Type B pancreatic cell (in vitro differentiated cells): ENCODE results near the gene DARS1. TPM values are rescaled to one million over a fixed set of nuclear protein-coding genes. Genes with fewer than 3 reads are reported as not detected.

ENCODE experiments used
- DNase-seq: peaks from one replicate; pipeline ENCODE4 v3.0.0; 2021; ENCODE audit warnings: mixed read lengths; ENCODE audit not compliant: unreplicated experiment; ENCODE audit errors: extremely low spot score
- H3K27ac Mint-ChIP-seq: 2 replicates; pipeline ENCODE4 v1.8.0; 2021; ENCODE audit warnings: mild to moderate bottlenecking, mixed read lengths
- H3K27me3 Mint-ChIP-seq: 2 replicates; pipeline ENCODE4 v1.8.0; 2021; ENCODE audit warnings: mixed read lengths
- H3K36me3 Mint-ChIP-seq: 2 replicates; pipeline ENCODE4 v1.8.0; 2021; ENCODE audit warnings: mixed read lengths
- H3K4me1 Mint-ChIP-seq: one replicate; pipeline ENCODE4 v1.8.0; 2021; ENCODE audit warnings: mixed read lengths; ENCODE audit not compliant: unreplicated experiment
- H3K4me3 Mint-ChIP-seq: 2 replicates; pipeline ENCODE4 v1.8.0; 2021; ENCODE audit warnings: mild to moderate bottlenecking, mixed read lengths
- H3K9me3 Mint-ChIP-seq: 2 replicates; pipeline ENCODE4 v1.8.0; 2021; ENCODE audit warnings: mixed read lengths
- total RNA-seq: library from RNA; stranded (reverse); gene quantifications from 2 replicates; pipeline ENCODE4 v1.2.1, GENCODE V29; 2021; ENCODE audit warnings: low replicate concordance
- TF ChIP-seq, protein P1 (sequence below): fragments of 200-600 bp; sonication (generic); conservative IDR thresholded peaks from 2 replicates; pipeline ENCODE4 v1.5.0; 2021; ENCODE audit warnings: antibody characterized with exemption, mild to moderate bottlenecking

The DARS1 gene
- total RNA-seq, 1 donor from 2014 or later, result 58.4 TPM

DNA sequence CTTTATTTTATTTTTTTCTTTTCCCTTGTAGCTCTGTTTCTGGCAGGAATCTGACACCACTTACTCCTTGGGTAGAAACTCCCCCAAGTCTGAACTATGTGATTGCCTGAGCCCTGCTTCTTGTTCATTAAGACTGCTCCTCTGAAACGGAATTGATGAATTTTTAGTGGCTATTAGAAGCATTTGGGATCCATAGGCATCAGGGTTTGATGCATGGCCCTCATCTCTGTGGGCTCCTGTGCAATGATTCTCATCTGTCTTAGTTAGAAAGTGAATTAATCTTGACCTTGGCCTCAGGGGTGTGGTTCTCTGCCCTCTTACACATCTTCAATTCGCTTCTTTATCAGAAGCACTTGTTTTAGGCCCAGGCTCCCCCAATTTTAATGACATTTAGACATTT, 31.0 kb upstream of the DARS1 start:
- Mint-ChIP-seq H3K9me3 (no peaks in the 10 kb centered on the region), H3K27me3 (peaks cover 4% of the 10 kb centered on the region), H3K4me1 (peaks cover 22% of the 10 kb centered on the region), H3K27ac (no peak overlapping the region), H3K4me3 (no peak overlapping the region), H3K36me3 (no peaks in the 10 kb centered on the region)
- DNase-seq, result no peak
- TF ChIP-seq, protein P1, sequence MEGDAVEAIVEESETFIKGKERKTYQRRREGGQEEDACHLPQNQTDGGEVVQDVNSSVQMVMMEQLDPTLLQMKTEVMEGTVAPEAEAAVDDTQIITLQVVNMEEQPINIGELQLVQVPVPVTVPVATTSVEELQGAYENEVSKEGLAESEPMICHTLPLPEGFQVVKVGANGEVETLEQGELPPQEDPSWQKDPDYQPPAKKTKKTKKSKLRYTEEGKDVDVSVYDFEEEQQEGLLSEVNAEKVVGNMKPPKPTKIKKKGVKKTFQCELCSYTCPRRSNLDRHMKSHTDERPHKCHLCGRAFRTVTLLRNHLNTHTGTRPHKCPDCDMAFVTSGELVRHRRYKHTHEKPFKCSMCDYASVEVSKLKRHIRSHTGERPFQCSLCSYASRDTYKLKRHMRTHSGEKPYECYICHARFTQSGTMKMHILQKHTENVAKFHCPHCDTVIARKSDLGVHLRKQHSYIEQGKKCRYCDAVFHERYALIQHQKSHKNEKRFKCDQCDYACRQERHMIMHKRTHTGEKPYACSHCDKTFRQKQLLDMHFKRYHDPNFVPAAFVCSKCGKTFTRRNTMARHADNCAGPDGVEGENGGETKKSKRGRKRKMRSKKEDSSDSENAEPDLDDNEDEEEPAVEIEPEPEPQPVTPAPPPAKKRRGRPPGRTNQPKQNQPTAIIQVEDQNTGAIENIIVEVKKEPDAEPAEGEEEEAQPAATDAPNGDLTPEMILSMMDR, result no peak

DNA sequence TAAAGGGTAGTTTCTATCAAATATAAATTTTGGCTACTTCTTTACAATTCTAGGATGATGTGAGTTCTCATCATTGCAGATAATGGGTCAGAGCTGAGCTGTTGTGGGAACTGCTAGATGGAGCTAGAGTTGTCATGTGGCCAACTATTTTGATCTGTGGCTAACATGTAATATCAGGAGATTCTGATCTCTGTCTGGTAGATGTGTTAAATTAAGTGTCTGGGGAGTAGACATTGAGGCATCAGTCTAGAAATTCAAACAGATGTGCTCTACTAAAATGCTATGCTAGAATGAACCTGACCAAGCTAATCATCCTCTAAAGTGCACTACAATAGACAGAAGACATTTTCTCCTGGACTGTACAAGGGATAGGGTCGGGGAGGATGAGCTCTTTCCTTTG, 30.3 kb upstream of the DARS1 start:
- DNase-seq, result no peak
- Mint-ChIP-seq H3K4me1 (peaks cover 22% of the 10 kb centered on the region), H3K9me3 (no peaks in the 10 kb centered on the region), H3K36me3 (no peaks in the 10 kb centered on the region), H3K4me3 (no peak overlapping the region), H3K27me3 (peaks cover 4% of the 10 kb centered on the region), H3K27ac (no peak overlapping the region)
- TF ChIP-seq, protein P1, result no peak

DNA sequence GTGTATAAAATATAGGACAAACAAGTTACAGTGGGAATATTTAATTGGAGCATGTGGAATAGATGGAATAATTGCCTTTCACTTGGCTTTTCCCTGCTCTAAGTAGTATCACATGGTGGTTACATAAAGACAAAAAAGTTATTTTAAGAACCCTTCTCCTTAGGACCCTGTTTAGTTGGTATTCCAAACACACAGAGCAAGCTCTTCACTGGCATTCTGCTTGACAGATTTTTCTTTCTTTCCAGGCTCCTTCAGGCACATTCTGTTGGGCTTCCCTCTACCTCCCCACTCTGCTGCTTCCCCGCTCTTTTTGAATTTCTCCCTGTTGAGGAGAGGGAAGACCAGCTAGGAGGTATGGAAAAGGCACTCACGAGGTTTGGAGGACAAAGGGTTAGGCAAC, 29.0 kb upstream of the DARS1 start:
- TF ChIP-seq, protein P1, result no peak
- peaks cover 17% of the 10 kb centered on the region for H3K4me1 Mint-ChIP-seq
- H3K27ac Mint-ChIP-seq, result no peak overlapping the region
- no peaks in the 10 kb centered on the region for H3K9me3 Mint-ChIP-seq
- DNase-seq, result no peak
- H3K36me3 Mint-ChIP-seq, result no peaks in the 10 kb centered on the region
- no peak overlapping the region for H3K4me3 Mint-ChIP-seq
- peaks cover 4% of the 10 kb centered on the region for H3K27me3 Mint-ChIP-seq

DNA sequence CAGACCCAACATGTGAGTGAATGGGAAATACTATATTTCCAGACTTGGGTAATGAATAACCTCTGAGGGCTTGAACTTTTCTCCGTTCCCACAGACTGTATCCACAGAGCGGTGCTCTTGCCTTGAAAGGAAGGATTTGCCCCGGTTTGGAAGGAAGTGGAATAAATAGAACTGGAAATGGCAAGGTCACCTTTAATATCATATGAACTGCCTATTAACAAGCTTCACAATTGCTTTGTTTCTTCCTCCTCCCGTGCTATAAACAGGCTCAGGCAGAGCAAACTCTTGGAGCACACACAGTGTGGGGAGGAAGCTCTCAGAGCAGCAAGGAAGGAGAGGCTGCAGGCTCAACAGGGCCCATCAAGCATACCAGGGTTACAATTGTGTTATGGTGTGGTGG, 28.5 kb upstream of the DARS1 start:
- no peak overlapping the region for H3K27ac Mint-ChIP-seq
- H3K4me1 Mint-ChIP-seq, result peaks cover 15% of the 10 kb centered on the region
- DNase-seq, result no peak

DNA sequence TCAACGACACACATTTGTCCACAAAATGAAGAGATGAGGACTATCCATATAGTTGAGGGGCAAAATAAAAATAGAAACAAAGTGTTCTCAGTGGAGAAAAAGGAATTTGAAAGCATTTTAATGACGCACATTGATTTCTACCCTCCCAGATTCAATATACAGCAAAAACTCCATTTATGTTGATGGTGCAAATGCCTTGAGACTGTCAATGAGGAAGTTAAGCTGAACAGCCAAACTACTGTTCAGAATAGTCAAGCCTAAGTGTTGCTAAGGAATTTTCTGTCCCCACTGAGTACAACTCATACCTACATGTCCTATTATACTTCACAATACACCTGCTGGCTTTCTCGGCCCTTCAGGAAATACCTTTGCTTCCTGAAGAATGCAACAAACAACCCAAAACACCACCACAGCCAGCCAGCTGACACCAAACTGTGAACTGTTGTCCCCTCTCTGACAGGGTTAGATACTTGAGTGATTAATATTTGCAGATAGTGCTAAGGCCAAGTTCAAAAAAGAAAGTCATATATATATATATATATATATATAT, 27.8 kb upstream of the DARS1 start:
- Mint-ChIP-seq H3K27me3 (no peaks in the 10 kb centered on the region), H3K27ac (no peak overlapping the region), H3K4me3 (no peak overlapping the region), H3K4me1 (peaks cover 15% of the 10 kb centered on the region), H3K9me3 (no peaks in the 10 kb centered on the region), H3K36me3 (no peaks in the 10 kb centered on the region)
- TF ChIP-seq, protein P1, result no peak
- DNase-seq, result no peak

More for the DNA sequence above, 28.5 kb upstream of the DARS1 start:
- Mint-ChIP-seq H3K36me3 (no peaks in the 10 kb centered on the region), H3K4me3 (no peak overlapping the region), H3K9me3 (no peaks in the 10 kb centered on the region), H3K27me3 (peaks cover 4% of the 10 kb centered on the region)
- TF ChIP-seq, protein P1, result no peak

DNA sequence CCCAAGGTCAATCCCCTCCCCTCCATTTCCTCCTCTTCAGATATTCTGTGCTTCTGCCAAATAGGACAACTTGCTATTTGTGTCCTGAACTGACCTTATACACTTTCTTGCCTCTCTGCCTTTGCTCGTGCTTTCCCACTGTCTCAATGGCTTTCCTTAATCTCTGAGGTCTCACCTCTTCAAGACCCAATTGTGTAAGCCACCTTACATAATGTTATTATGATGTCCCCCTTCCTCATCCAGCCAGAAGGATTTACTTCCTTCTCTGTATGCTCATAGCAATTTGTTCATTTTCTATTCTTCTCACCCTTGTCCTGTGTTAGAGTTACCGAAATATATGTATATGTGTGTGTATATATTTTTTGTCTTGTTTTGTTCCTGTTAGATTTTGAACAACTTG, 26.9 kb upstream of the DARS1 start:
- TF ChIP-seq, protein P1, result no peak
- Mint-ChIP-seq H3K4me3 (no peak overlapping the region), H3K27me3 (no peaks in the 10 kb centered on the region), H3K9me3 (no peaks in the 10 kb centered on the region), H3K27ac (no peak overlapping the region), H3K36me3 (no peaks in the 10 kb centered on the region), H3K4me1 (peaks cover 15% of the 10 kb centered on the region)
- no peak for DNase-seq
